Kidney (tissue), 14 donors: Measurements from ENCODE around the gene RCVRN. TPM values are rescaled to one million over a fixed set of nuclear protein-coding genes. Genes with fewer than 3 reads are reported as not detected.

Experiments used
- DNase-seq, 5 donors: peaks; one replicate each; pipeline ENCODE4 v3.0.0-alpha.2; 2013 to 2020
- FAIRE-seq: peaks from 2 replicates; lab custom pipeline; 2012; peaks lifted over from hg19 to GRCh38; lab: Jason Lieb, UNC
- H3K27ac ChIP-seq, 2 donors: one replicate each; pipeline ENCODE4 v1.7.0; 2013; ENCODE audit warnings: low read depth in 2 of 2, low read length in 2 of 2, inconsistent platforms in 1 of 2
- H3K27me3 ChIP-seq: one replicate; pipeline ENCODE4 v1.7.1; 2013; ENCODE audit warnings: low read length, inconsistent platforms; ENCODE audit not compliant: control insufficient read depth, insufficient read depth
- H3K36me3 ChIP-seq, 3 donors: one replicate each; pipeline versions ENCODE4 v1.7.0 to v1.7.1; 2013; ENCODE audit warnings: low read length in 3 of 3, control low read depth in 1 of 3, inconsistent platforms in 1 of 3; ENCODE audit not compliant: insufficient read depth in 3 of 3, control insufficient read depth in 2 of 3
- H3K4me1 ChIP-seq, 3 donors: one replicate each; pipeline versions ENCODE4 v1.7.0 to v1.7.1; 2013; ENCODE audit warnings: low read length in 3 of 3, inconsistent platforms in 1 of 3, low read depth in 1 of 3; ENCODE audit not compliant: control insufficient read depth in 2 of 3, insufficient read depth in 2 of 3
- H3K4me3 ChIP-seq, 3 donors: one replicate each; pipeline versions ENCODE4 v1.7.0 to v1.8.1; 2013; ENCODE audit warnings: low read length in 3 of 3, control low read depth in 1 of 3, inconsistent platforms in 1 of 3
- H3K9ac ChIP-seq, 3 donors: one replicate each; pipeline versions ENCODE4 v1.7.0 to v1.7.1; 2013; ENCODE audit warnings: low read length in 3 of 3, control low read depth in 1 of 3, inconsistent platforms in 1 of 3
- H3K9me3 ChIP-seq, 3 donors: one replicate each; pipeline versions ENCODE4 v1.7.0 to v1.7.1; 2013; ENCODE audit warnings: low read length in 3 of 3, control low read depth in 1 of 3, inconsistent platforms in 1 of 3; ENCODE audit not compliant: control insufficient read depth in 2 of 3, insufficient read depth in 1 of 3
- intact Hi-C: fragments of 100-400 bp; cut with DNase I; formaldehyde crosslinking; loops from one replicate; pipeline ENCODE4 v1.11.1; 2022
- polyA plus RNA-seq: library from polyadenylated mRNA; stranded (reverse); fragments of 350-450 nt; fragmentation: Illumina TruSeq; extraction: RNeasy Lipid Tissue Mini Kit (QIAGEN cat#74804); gene quantifications from one replicate; pipeline ENCODE4 v1.2.3, GENCODE V29; 2014; ENCODE audit warnings: low read depth, low replicate concordance; ENCODE audit not compliant: insufficient read depth
- total RNA-seq: library from RNA; stranded (reverse); fragmentation: NEBNext Ultra II Directional; extraction: Animal tissue kit (Norgen Biotek cat#: 25700); gene quantifications from one replicate; pipeline ENCODE4 v1.2.1, GENCODE V29; 2021
- TF ChIP-seq, protein P1 (sequence below): IDR thresholded peaks from 3 replicates; pipeline ENCODE4 v1.5.1; 2012; ENCODE audit warnings: mild to moderate bottlenecking, moderate library complexity, borderline replicate concordance; ENCODE audit not compliant: insufficient read depth; ENCODE audit errors: extremely low read depth
- donor health status: control.
- donor health status: control.
- donor health status: control.
- donor health status: control.
- donor health status: control.
- donor health status: DM: yes; HTN: yes; CAD: no.
- donor health status: Normal renal cell carcinoma (clear cell type).

Gene RCVRN
- total and polyA plus RNA-seq, 2 donors from 2014 or later: not detected

DNA sequence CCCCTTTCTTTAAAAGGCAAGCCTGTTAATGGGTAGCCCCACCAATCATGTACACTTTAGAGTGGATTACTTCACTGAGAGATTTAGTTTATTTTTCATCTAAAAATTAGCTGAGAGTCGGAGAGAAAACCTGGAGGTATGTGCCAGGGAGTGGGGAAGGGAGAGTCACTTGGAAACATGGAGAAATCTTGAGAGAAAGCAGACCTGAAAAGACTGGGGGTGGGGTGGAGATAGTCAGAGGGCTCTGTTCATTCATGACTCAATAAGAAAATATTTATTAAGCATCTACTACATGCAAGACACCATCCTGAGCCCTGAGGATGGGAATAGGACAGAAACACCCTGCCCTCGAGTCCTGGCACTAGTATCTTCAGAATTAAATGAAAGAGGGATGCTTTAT is 27.4 kb upstream of the RCVRN start:
- intact Hi-C loops: no loop called here
- TF ChIP-seq, protein P1, sequence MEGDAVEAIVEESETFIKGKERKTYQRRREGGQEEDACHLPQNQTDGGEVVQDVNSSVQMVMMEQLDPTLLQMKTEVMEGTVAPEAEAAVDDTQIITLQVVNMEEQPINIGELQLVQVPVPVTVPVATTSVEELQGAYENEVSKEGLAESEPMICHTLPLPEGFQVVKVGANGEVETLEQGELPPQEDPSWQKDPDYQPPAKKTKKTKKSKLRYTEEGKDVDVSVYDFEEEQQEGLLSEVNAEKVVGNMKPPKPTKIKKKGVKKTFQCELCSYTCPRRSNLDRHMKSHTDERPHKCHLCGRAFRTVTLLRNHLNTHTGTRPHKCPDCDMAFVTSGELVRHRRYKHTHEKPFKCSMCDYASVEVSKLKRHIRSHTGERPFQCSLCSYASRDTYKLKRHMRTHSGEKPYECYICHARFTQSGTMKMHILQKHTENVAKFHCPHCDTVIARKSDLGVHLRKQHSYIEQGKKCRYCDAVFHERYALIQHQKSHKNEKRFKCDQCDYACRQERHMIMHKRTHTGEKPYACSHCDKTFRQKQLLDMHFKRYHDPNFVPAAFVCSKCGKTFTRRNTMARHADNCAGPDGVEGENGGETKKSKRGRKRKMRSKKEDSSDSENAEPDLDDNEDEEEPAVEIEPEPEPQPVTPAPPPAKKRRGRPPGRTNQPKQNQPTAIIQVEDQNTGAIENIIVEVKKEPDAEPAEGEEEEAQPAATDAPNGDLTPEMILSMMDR: no peak
- no peaks in the 10 kb centered on the region for H3K4me1 ChIP-seq
- no peak overlapping the region for H3K27ac ChIP-seq
- H3K9ac ChIP-seq: no peak overlapping the region
- H3K9me3 ChIP-seq: no peaks in the 10 kb centered on the region
- DNase-seq (no peak), FAIRE-seq (no peak)
- H3K4me3 ChIP-seq: no peak overlapping the region
- H3K27me3 ChIP-seq: no peaks in the 10 kb centered on the region
- no peaks in the 10 kb centered on the region for H3K36me3 ChIP-seq

DNA sequence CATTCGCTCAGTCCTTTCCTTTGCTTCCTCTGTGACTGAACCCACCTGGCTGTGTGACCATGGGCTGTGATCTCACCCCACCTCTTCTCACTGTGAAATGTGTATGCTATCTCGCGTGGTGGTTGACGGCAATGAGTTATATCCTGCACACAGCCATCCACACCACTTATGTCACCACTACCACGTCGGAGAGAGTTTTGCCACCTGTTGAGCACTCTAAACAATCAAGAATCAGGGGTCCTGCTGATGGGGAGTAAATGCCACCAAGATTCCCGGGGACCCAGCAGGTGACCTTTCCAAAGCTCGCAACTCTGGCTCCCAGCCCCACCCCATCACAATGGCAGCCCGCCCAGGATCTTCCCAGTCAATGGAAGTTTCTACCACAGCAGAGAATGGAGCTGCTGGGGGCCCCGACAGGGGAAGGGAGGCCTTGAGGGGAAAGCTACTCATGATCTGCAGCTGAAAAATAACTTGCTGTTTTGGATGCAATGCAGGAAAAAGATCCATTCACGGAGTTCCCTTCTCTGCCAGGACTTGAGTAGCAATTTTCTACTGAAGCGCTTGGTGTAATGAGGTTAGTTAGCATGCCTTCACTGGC is 26.2 kb upstream of the RCVRN start:
- Histone ChIP-seq H3K9ac (no peak overlapping the region), H3K4me1 (no peaks in the 10 kb centered on the region), H3K36me3 (no peaks in the 10 kb centered on the region), H3K9me3 (no peaks in the 10 kb centered on the region), H3K4me3 (no peak overlapping the region), H3K27ac (no peak overlapping the region), H3K27me3 (no peaks in the 10 kb centered on the region)
- FAIRE-seq (no peak), DNase-seq (no peak)
- intact Hi-C loops: no loop called here
- TF ChIP-seq, protein P1: no peak

DNA sequence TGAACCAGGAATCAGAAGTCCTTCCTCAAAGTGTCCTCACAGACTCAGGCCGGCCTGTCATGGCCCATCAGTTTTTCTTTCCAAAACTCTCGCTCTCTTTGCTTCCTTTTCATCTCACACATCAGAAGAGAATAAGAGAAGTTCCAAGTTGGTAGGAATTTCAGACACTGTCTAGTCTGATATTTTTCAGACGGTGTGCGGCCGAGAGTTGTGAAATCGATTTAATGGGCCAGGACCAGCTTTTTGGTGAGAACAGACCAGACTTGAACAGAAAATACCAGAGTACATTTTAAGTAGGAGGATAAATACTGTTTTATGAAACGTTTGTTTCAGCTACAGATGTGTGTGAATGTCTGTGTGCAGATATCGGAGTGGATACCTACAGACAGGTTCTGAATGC is 24.8 kb upstream of the RCVRN start:
- Histone ChIP-seq H3K27me3 (no peaks in the 10 kb centered on the region), H3K9ac (no peak overlapping the region), H3K27ac (no peak overlapping the region), H3K4me3 (no peak overlapping the region), H3K4me1 (no peaks in the 10 kb centered on the region), H3K9me3 (no peaks in the 10 kb centered on the region), H3K36me3 (no peaks in the 10 kb centered on the region)
- intact Hi-C loops: loop anchor here (10.0 kb wide), 1 partner anchor 685 kb away; no protein-coding TSS in a partner anchor
- DNase-seq (no peak), FAIRE-seq (no peak)
- TF ChIP-seq, protein P1: no peak
